ENCODE results near the gene CHST9. TPM values are rescaled to one million over a fixed set of nuclear protein-coding genes. Genes with fewer than 3 reads are reported as not detected.

CHST9 gene
- total RNA-seq, 1 donor from 2014 or later: 0.49 TPM

DNA sequence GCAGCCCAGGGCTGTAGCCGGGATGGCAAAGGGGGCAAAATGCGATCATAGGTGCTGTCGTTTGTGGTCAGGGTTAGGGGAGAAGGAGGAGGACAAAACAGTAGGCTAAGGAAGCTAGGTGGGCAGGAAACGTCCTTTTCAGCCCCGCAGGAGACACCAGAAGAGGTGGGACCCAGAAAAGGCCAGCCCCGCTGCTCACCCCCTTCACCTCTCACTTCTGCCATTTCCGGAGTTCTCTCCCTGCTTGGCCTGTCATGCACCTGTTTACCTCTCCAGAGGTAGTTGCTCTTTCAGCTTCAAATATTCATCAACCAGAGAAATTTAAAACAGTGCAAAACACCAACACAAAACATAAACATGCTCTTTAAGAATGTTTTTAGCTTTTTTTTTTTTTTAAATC is 320.4 kb downstream of the CHST9 start:
- peaks cover 67% of the 10 kb centered on the region for H3K27me3 Mint-ChIP-seq (ENCODE audit: low read depth)
- H3K4me3 Mint-ChIP-seq: peak overlapping the region; percentile 40
- peaks cover 4% of the 10 kb centered on the region for H3K4me1 Mint-ChIP-seq
- no peaks in the 10 kb centered on the region for H3K9me3 Mint-ChIP-seq
- no peak overlapping the region for H3K27ac Mint-ChIP-seq (ENCODE audit: unreplicated experiment)
- no peaks in the 10 kb centered on the region for H3K36me3 Mint-ChIP-seq (ENCODE audit: low read depth)
- DNase-seq (ENCODE audit: low read depth, low spot score): no peak
- TF ChIP-seq, protein P1, sequence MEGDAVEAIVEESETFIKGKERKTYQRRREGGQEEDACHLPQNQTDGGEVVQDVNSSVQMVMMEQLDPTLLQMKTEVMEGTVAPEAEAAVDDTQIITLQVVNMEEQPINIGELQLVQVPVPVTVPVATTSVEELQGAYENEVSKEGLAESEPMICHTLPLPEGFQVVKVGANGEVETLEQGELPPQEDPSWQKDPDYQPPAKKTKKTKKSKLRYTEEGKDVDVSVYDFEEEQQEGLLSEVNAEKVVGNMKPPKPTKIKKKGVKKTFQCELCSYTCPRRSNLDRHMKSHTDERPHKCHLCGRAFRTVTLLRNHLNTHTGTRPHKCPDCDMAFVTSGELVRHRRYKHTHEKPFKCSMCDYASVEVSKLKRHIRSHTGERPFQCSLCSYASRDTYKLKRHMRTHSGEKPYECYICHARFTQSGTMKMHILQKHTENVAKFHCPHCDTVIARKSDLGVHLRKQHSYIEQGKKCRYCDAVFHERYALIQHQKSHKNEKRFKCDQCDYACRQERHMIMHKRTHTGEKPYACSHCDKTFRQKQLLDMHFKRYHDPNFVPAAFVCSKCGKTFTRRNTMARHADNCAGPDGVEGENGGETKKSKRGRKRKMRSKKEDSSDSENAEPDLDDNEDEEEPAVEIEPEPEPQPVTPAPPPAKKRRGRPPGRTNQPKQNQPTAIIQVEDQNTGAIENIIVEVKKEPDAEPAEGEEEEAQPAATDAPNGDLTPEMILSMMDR (conservative IDR thresholded peaks at IDR 0.05): no peak

DNA sequence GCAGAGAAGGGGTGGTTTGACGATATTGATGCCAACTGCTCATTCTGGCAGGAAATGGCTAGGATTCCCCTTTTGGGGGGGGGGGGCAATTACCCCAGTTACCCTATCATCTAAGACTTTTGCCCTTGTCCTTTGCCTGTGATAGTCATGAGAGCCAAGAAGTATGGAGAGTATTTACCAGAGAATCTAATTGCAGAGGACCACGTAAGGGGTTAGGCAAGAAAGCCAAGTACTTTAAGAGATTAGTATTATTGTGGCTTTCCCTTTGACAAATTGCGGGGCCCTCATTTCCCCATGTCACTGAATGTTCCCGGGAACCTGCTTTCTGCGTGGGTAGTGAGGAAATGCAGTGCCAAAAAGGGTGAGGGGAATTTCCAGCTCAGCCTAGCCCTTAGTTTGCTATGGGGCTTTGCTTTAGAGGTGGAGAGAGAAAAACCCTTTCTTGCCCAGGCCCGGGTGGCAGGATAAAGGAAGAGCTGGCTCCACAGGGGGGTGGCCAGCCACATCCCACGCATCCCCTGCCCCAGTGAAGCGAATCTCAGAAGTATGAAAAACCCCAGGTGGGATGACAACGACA is 321.1 kb downstream of the CHST9 start:
- no peak for DNase-seq (ENCODE audit: low read depth, low spot score)
- Mint-ChIP-seq H3K4me3 (peak overlapping the region; percentile 57), H3K4me1 (peaks cover 4% of the 10 kb centered on the region), H3K36me3 (ENCODE audit: low read depth) (no peaks in the 10 kb centered on the region), H3K9me3 (no peaks in the 10 kb centered on the region), H3K27ac (ENCODE audit: unreplicated experiment) (no peak overlapping the region), H3K27me3 (ENCODE audit: low read depth) (peaks cover 67% of the 10 kb centered on the region)
- TF ChIP-seq, protein P1 (conservative IDR thresholded peaks at IDR 0.05): no peak

DNA sequence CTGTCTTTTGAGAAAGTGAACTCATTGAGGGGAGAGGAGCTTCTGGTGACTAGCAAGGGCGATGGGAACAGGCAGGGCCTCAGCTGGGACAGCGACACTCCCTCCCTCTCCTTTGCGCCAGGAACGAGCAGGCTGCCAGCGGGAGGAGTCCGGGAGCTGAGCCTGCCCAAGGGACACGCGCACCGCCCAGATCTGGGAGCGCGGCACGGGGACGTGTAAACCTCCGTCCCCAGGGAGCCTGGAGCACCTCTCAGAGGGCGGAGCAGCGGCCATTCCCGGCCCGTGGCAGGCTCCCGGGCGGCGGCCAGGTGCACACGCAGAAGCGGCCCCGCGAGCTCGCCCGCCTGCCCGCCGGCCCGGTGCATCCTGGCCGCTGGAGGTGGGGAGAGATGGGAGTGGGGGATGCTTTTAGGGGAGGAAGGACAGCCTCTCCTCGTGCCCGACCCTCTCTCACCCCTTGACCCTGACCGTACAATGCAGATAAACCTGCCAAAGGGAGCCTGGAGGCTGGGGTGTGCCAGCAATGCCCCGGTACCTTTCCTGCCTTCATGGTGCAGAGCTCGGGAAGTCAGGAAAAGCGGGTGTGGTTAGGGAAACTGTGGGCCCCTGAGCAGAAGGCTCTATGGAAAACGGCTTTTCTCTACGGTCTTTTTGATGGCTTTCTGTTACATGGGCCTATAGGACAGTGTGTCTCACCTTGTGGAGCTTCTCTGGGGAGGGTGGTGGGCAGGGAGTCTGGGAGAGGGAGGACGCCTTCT is 321.8 kb downstream of the CHST9 start:
- peak overlapping the region; percentile 79 for H3K4me3 Mint-ChIP-seq
- H3K27ac Mint-ChIP-seq (ENCODE audit: unreplicated experiment): no peak overlapping the region
- H3K9me3 Mint-ChIP-seq: no peaks in the 10 kb centered on the region
- peak; percentile 30 for DNase-seq (ENCODE audit: low read depth, low spot score)
- H3K27me3 Mint-ChIP-seq (ENCODE audit: low read depth): peaks cover 65% of the 10 kb centered on the region
- TF ChIP-seq, protein P1 (conservative IDR thresholded peaks at IDR 0.05): no peak
- peaks cover 4% of the 10 kb centered on the region for H3K4me1 Mint-ChIP-seq
- H3K36me3 Mint-ChIP-seq (ENCODE audit: low read depth): no peaks in the 10 kb centered on the region

DNA sequence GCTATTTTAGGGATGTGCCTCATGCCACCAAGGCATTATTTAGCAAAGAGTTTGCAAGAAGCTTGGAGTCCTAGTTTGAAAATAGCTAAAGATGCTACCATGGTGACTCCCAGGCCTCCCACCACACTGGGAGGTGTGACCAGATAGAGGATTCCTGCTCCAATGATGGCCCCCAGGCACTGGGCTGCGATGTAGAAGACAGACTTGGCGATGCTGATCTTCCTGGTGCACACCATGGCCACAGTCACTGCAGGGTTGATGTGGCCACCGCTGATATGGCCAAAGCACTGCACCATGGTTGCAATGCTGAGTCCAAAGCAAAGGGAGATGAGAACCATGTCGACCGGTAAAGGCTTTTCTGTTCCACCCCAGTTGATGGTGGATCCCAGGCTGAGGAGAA is 323.0 kb downstream of the CHST9 start:
- peaks cover 61% of the 10 kb centered on the region for H3K27me3 Mint-ChIP-seq (ENCODE audit: low read depth)
- no peak for DNase-seq (ENCODE audit: low read depth, low spot score)
- no peak overlapping the region for H3K4me3 Mint-ChIP-seq
- H3K9me3 Mint-ChIP-seq: no peaks in the 10 kb centered on the region
- no peaks in the 10 kb centered on the region for H3K36me3 Mint-ChIP-seq (ENCODE audit: low read depth)
- H3K4me1 Mint-ChIP-seq: peaks cover 4% of the 10 kb centered on the region
- no peak overlapping the region for H3K27ac Mint-ChIP-seq (ENCODE audit: unreplicated experiment)
- TF ChIP-seq, protein P1 (conservative IDR thresholded peaks at IDR 0.05): no peak

Measured in neural crest cell (in vitro differentiated cells).